Tibial artery (tissue), 4 donors: ENCODE measurements around the gene TMOD1.

ENCODE experiments used
- DNase-seq, 2 donors: peaks; one replicate each; pipeline ENCODE4 v3.0.0-alpha.2; 2019
- H3K27ac ChIP-seq, 2 donors: fragments of 200-600 bp; sonication (generic) in 1 of 2; 1 replicate in 1 of 2; 2 replicates in 1 of 2; pipeline ENCODE4 v1.5.1; 2018 to 2019; ENCODE audit warnings: mild to moderate bottlenecking in 1 of 2
- H3K27me3 ChIP-seq, 2 donors: fragments of 200-600 bp; sonication (generic) in 1 of 2; one replicate each; pipeline versions ENCODE4 v1.5.1 to v1.6.0; 2016 to 2019
- H3K36me3 ChIP-seq, 3 donors: fragments of 200-600 bp; sonication (generic) in 2 of 3; one replicate each; pipeline ENCODE4 v1.5.1; 2016 to 2019; ENCODE audit warnings: mild to moderate bottlenecking in 2 of 3
- H3K4me1 ChIP-seq, 4 donors: fragments of 200-600 bp; sonication (generic) in 2 of 4; 1 replicate in 3 of 4; 2 replicates in 1 of 4; pipeline ENCODE4 v1.5.1; 2016 to 2019
- H3K4me3 ChIP-seq, 2 donors: fragments of 200-600 bp; sonication (generic) in 1 of 2; 1 replicate in 1 of 2; 2 replicates in 1 of 2; pipeline ENCODE4 v1.5.1; 2018 to 2019; ENCODE audit warnings: mild to moderate bottlenecking in 2 of 2
- H3K9me3 ChIP-seq, 3 donors: fragments of 200-600 bp; sonication (generic) in 1 of 3; one replicate each; pipeline ENCODE4 v1.5.1; 2016 to 2019
- CTCF ChIP-seq, 2 experiments: fragments of 200-600 bp in 1 of 2; fragments of 450-650 bp in 1 of 2; IDR thresholded peaks; one replicate each; pipeline ENCODE4 v1.5.1; 2017 to 2019; ENCODE audit warnings: antibody characterized with exemption in 2 of 2, mild to moderate bottlenecking in 1 of 2, moderate library complexity in 1 of 2
- intact Hi-C: fragments of 100-400 bp; cut with DNase I; formaldehyde crosslinking; loops from one replicate; pipeline ENCODE4 v1.15.0; 2023; ENCODE audit warnings: low total_unique reads

Gene TMOD1

GRCh38 chr9:97478301-97478981 lies 23.0 kb upstream of the TMOD1 start:
- Histone ChIP-seq H3K27me3 (no peaks in the 10 kb centered on the region), H3K9me3 (no peaks in the 10 kb centered on the region), H3K4me3 (no peak overlapping the region), H3K36me3 (peaks cover 0 to 42% (median 12%) of the 10 kb centered on the region in 3 donors), H3K27ac (no peak overlapping the region), H3K4me1 (peaks cover 0 to 15% (median 3%) of the 10 kb centered on the region in 4 donors)
- DNase-seq = no peak
- intact Hi-C loops = no loop called here
- no peak for TF ChIP-seq CTCF (IDR thresholded peaks at IDR 0.05)

- H3K27me3 ChIP-seq = no peaks in the 10 kb centered on the region
- no peaks in the 10 kb centered on the region for H3K9me3 ChIP-seq
- intact Hi-C loops = no loop called here
- H3K4me1 ChIP-seq = peaks cover 0 to 15% (median 3%) of the 10 kb centered on the region in 4 donors
- no peak overlapping the region for H3K4me3 ChIP-seq
- no peak for DNase-seq
- H3K27ac ChIP-seq = peak overlapping the region; percentile 59 to 73
- TF ChIP-seq CTCF (IDR thresholded peaks at IDR 0.05) = no peak
- H3K36me3 ChIP-seq = peaks cover 0 to 31% (median 12%) of the 10 kb centered on the region in 3 donors
These were observed 21.8 kb upstream of the TMOD1 start for GRCh38 chr9:97479496-97480159.

- no peak overlapping the region for H3K4me3 ChIP-seq
- intact Hi-C loops = no loop called here
- DNase-seq = no peak
- H3K9me3 ChIP-seq = no peaks in the 10 kb centered on the region
- TF ChIP-seq CTCF (IDR thresholded peaks at IDR 0.05) = no peak
- H3K36me3 ChIP-seq = peaks cover 0 to 27% (median 9%) of the 10 kb centered on the region in 3 donors
- H3K4me1 ChIP-seq = peaks cover 0 to 15% (median 3%) of the 10 kb centered on the region in 4 donors
- H3K27me3 ChIP-seq = no peaks in the 10 kb centered on the region
- peak overlapping the region; percentile 59 to 73 for H3K27ac ChIP-seq
These were observed 21.3 kb upstream of the TMOD1 start for GRCh38 chr9:97480174-97480573.

- peak overlapping the region; percentile 59 to 73 for H3K27ac ChIP-seq
- no peak for TF ChIP-seq CTCF (IDR thresholded peaks at IDR 0.05)
- H3K36me3 ChIP-seq = peaks cover 0 to 23% (median 8%) of the 10 kb centered on the region in 3 donors
- no peaks in the 10 kb centered on the region for H3K27me3 ChIP-seq
- H3K9me3 ChIP-seq = no peaks in the 10 kb centered on the region
- DNase-seq = no peak
- intact Hi-C loops = no loop called here
- peaks cover 0 to 15% (median 3%) of the 10 kb centered on the region in 4 donors for H3K4me1 ChIP-seq
- no peak overlapping the region for H3K4me3 ChIP-seq
These were observed 20.7 kb upstream of the TMOD1 start for GRCh38 chr9:97480749-97481148.

GRCh38 chr9:97484134-97484533 lies 17.3 kb upstream of the TMOD1 start:
- Histone ChIP-seq H3K4me1 (peaks cover 0 to 13% (median 3%) of the 10 kb centered on the region in 4 donors), H3K36me3 (peaks cover 10 to 32% (median 23%) of the 10 kb centered on the region in 3 donors), H3K27ac (no peak overlapping the region), H3K27me3 (no peaks in the 10 kb centered on the region), H3K9me3 (peaks cover 0 to 8% (median 0%) of the 10 kb centered on the region in 3 donors), H3K4me3 (no peak overlapping the region)
- intact Hi-C loops = no loop called here
- no peak for DNase-seq
- no peak for TF ChIP-seq CTCF (IDR thresholded peaks at IDR 0.05)
